ENCODE data around the gene UGT2B10.

DNA sequence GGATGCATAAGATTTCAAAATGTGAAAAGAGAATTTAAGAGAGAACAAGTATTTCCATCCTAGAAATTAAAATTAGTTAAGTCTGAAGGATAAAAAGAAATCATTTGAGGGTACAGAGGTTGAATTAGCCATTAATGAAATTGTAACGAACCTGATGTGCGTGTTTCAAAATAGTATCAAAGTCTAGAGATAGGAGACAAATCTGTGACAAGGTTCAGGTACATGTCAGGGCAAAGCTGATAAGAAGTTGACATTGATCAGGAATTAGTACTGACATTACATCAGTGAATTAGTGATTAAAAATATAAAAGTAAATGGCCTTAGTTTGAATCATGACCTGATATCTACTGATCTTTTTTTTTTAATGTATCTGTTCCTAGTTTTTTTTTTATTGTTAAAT, 62.3 kb downstream of the UGT2B10 start:
- TF ChIP-seq CTCF (conservative IDR thresholded peaks at IDR 0.05; ENCODE audit: low read depth, low read length) (no peak), EZH2 (IDR thresholded peaks at IDR 0.05; ENCODE audit: borderline replicate concordance, low read depth, low read length, poor library complexity, severe bottlenecking) (no peak)
